OCI-LY7 (cell line): ENCODE data around the gene UFSP2. TPM values are rescaled to one million over a fixed set of nuclear protein-coding genes. Genes with fewer than 3 reads are reported as not detected.

ENCODE experiments used
- BruUV-seq: library from RNA; stranded (reverse); fragments of 400-500 nt; replicated peaks from 2 replicates; lab custom pipeline; 2021; lab: Mats Ljungman, UMichigan
- CTCF ChIA-PET: fragments of 300-600 bp; sonication (Branson Sonifier 250); formaldehyde crosslinking; loops from one replicate; lab custom pipeline; 2022; ENCODE audit warnings: antibody characterized with exemption; ENCODE audit not compliant: unreplicated experiment; lab: Charles Lee
- POLR2A ChIA-PET: fragments of 300-600 bp; sonication (Branson Sonifier 250); formaldehyde crosslinking; loops from one replicate; lab custom pipeline; 2022; ENCODE audit warnings: antibody characterized with exemption; lab: Charles Lee
- DNase-seq: peaks from one replicate; pipeline ENCODE4 v3.0.0-alpha.2; 2015; ENCODE audit warnings: low spot score
- H2AFZ ChIP-seq: fragments of 200-600 bp; sonication (generic), shearing (Covaris generic); 2 replicates; pipeline ENCODE4 v1.6.1; 2014; ENCODE audit warnings: mild to moderate bottlenecking, antibody characterized with exemption, low read length, moderate library complexity
- H3K27ac ChIP-seq: fragments of 200-600 bp; sonication (generic); 2 replicates; pipeline ENCODE4 v1.5.1; 2014; ENCODE audit warnings: mixed run types, low read depth, mild to moderate bottlenecking, moderate library complexity, low read length, inconsistent platforms; ENCODE audit not compliant: poor library complexity, severe bottlenecking
- H3K36me3 ChIP-seq: fragments of 200-600 bp; sonication (generic); 2 replicates; pipeline ENCODE4 v1.6.1; 2014; ENCODE audit warnings: mild to moderate bottlenecking, antibody characterized with exemption, low read length, moderate library complexity, mixed read lengths; ENCODE audit not compliant: insufficient read depth
- H3K4me1 ChIP-seq: fragments of 200-600 bp; sonication (generic); 2 replicates; pipeline ENCODE4 v1.5.1; 2014; ENCODE audit warnings: mild to moderate bottlenecking, low read length; ENCODE audit not compliant: insufficient read depth, poor library complexity, severe bottlenecking
- H3K4me2 ChIP-seq: fragments of 200-600 bp; sonication (generic); 2 replicates; pipeline ENCODE4 v1.6.1; 2014; ENCODE audit warnings: mild to moderate bottlenecking, low read length
- H3K4me3 ChIP-seq: fragments of 200-600 bp; sonication (generic); 2 replicates; pipeline ENCODE4 v1.5.1; 2014; ENCODE audit warnings: mild to moderate bottlenecking, low read depth, low read length; ENCODE audit not compliant: poor library complexity, severe bottlenecking
- H3K79me2 ChIP-seq: fragments of 200-600 bp; sonication (generic); 2 replicates; pipeline ENCODE4 v1.6.1; 2016; ENCODE audit warnings: low read depth, mild to moderate bottlenecking, low read length, moderate library complexity, mixed read lengths; ENCODE audit not compliant: insufficient read depth
- H3K9me2 ChIP-seq: fragments of 200-600 bp; sonication (generic); 2 replicates; pipeline ENCODE4 v1.6.1; 2016; ENCODE audit warnings: mild to moderate bottlenecking, low read length, mixed read lengths; ENCODE audit not compliant: insufficient read depth
- H3K9me3 ChIP-seq: fragments of 200-600 bp; sonication (generic); 2 replicates; pipeline ENCODE4 v1.6.1; 2014; ENCODE audit warnings: mild to moderate bottlenecking, mixed run types, low read length, mixed read lengths
- H4K20me1 ChIP-seq: fragments of 200-600 bp; sonication (generic); 2 replicates; pipeline ENCODE4 v1.6.1; 2014; ENCODE audit warnings: mild to moderate bottlenecking, antibody characterized with exemption, low read length, moderate library complexity, mixed read lengths; ENCODE audit not compliant: insufficient read depth
- EZH2phosphoT487 ChIP-seq: fragments of 200-600 bp; sonication (generic); IDR thresholded peaks from 2 replicates; pipeline ENCODE4 v1.6.1; 2018; ENCODE audit warnings: low read depth, borderline replicate concordance, mild to moderate bottlenecking, mixed run types, antibody characterized with exemption, low read length, moderate library complexity, mixed read lengths
- intact Hi-C: fragments of 100-400 bp; cut with micrococcal nuclease; formaldehyde crosslinking; loops from one replicate; pipeline ENCODE4 v1.10.0; 2022; ENCODE audit not compliant: unreplicated experiment
- total RNA-seq, 2 experiments: library from RNA; depleted of rRNA in 1 of 2; stranded (reverse); fragments of >200 nt in 1 of 2; shearing (Covaris generic) in 1 of 2; gene quantifications; 2 replicates each; pipeline ENCODE4 v1.2.3, GENCODE V29; 2014 to 2022
- TF ChIP-seq, protein P1 (sequence below): fragments of 200-600 bp; sonication (generic); conservative IDR thresholded peaks from 2 replicates; pipeline ENCODE4 v1.5.1; 2014; ENCODE audit warnings: mild to moderate bottlenecking, antibody characterized with exemption, low read length, moderate library complexity, mixed read lengths

Gene UFSP2
- total RNA-seq, 2 experiments from 2014 or later, result 17.3 to 37.6 TPM

GRCh38 chr4:185437809-185438208 is 12.0 kb upstream of the UFSP2 start:
- ChIA-PET POLR2A (interaction anchor here (0.6 to 1.7 kb wide), 3 partner anchors 11 to 15 kb away, joined by 3 to 5 read pairs (median 5); partner anchors contain the start of gene UFSP2), CTCF (no interaction called here)
- H2AFZ ChIP-seq, result no peak overlapping the region
- no TSS peak for BruUV-seq
- H3K4me1 ChIP-seq, result no peaks in the 10 kb centered on the region
- intact Hi-C loops, result no loop called here
- H3K36me3 ChIP-seq, result no peaks in the 10 kb centered on the region
- H3K9me3 ChIP-seq, result no peaks in the 10 kb centered on the region
- DNase-seq, result no peak
- no peaks in the 10 kb centered on the region for H3K79me2 ChIP-seq
- no peak overlapping the region for H3K27ac ChIP-seq
- no peak overlapping the region for H3K4me3 ChIP-seq
- H4K20me1 ChIP-seq, result no peaks in the 10 kb centered on the region
- no peak overlapping the region for H3K4me2 ChIP-seq
- H3K9me2 ChIP-seq, result no peaks in the 10 kb centered on the region
- no peak for TF ChIP-seq EZH2phosphoT487
- TF ChIP-seq, protein P1, sequence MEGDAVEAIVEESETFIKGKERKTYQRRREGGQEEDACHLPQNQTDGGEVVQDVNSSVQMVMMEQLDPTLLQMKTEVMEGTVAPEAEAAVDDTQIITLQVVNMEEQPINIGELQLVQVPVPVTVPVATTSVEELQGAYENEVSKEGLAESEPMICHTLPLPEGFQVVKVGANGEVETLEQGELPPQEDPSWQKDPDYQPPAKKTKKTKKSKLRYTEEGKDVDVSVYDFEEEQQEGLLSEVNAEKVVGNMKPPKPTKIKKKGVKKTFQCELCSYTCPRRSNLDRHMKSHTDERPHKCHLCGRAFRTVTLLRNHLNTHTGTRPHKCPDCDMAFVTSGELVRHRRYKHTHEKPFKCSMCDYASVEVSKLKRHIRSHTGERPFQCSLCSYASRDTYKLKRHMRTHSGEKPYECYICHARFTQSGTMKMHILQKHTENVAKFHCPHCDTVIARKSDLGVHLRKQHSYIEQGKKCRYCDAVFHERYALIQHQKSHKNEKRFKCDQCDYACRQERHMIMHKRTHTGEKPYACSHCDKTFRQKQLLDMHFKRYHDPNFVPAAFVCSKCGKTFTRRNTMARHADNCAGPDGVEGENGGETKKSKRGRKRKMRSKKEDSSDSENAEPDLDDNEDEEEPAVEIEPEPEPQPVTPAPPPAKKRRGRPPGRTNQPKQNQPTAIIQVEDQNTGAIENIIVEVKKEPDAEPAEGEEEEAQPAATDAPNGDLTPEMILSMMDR, result no peak

- no peaks in the 10 kb centered on the region for H3K79me2 ChIP-seq
These were observed 9.7 kb upstream of the UFSP2 start for GRCh38 chr4:185435466-185435865.

GRCh38 chr4:185429660-185430059 is 3.9 kb upstream of the UFSP2 start:
- Histone ChIP-seq H2AFZ (no peak overlapping the region), H4K20me1 (no peaks in the 10 kb centered on the region), H3K4me2 (no peak overlapping the region), H3K36me3 (no peaks in the 10 kb centered on the region), H3K27ac (no peak overlapping the region), H3K4me1 (peaks cover 4% of the 10 kb centered on the region), H3K9me3 (no peaks in the 10 kb centered on the region), H3K4me3 (no peak overlapping the region), H3K9me2 (no peaks in the 10 kb centered on the region), H3K79me2 (peaks cover 8% of the 10 kb centered on the region)
- CTCF ChIA-PET, result no interaction called here
- intact Hi-C loops, result loop anchor here (5.0 kb wide), 1 partner anchor 168 kb away; no protein-coding TSS in a partner anchor
- BruUV-seq, result no TSS peak
- POLR2A ChIA-PET, result interaction anchor here (0.6 to 2.5 kb wide), 5 partner anchors 12 to 169 kb away, joined by 3 to 9 read pairs (median 3); no protein-coding TSS in a partner anchor
- no peak for DNase-seq
- no peak for TF ChIP-seq EZH2phosphoT487

More at GRCh38 chr4:185435466-185435865, 9.7 kb upstream of the UFSP2 start:
- Histone ChIP-seq H3K9me3 (no peaks in the 10 kb centered on the region), H4K20me1 (no peaks in the 10 kb centered on the region), H3K4me1 (no peaks in the 10 kb centered on the region), H2AFZ (no peak overlapping the region), H3K36me3 (no peaks in the 10 kb centered on the region), H3K4me2 (no peak overlapping the region), H3K27ac (no peak overlapping the region), H3K9me2 (no peaks in the 10 kb centered on the region), H3K4me3 (no peak overlapping the region)
- intact Hi-C loops, result no loop called here
- ChIA-PET POLR2A (interaction anchor here (1.1 kb wide), 1 partner anchor 11 kb away, joined by 3 read pairs; no protein-coding TSS in a partner anchor), CTCF (no interaction called here)
- DNase-seq, result no peak
- no TSS peak for BruUV-seq
- TF ChIP-seq EZH2phosphoT487, result no peak
- TF ChIP-seq, protein P1, result no peak
